Transverse colon (tissue), 3 donors: ENCODE data around the gene SLC22A23.

Experiments
- CTCF ChIP-seq, 5 experiments: fragments of 200-600 bp in 3 of 5; fragments of 450-650 bp in 2 of 5; sonication (generic) in 3 of 5; IDR thresholded peaks; 1 replicate in 2 of 5; 2 replicates in 3 of 5; pipeline ENCODE4 v1.5.1; 2016 to 2017; ENCODE audit warnings: antibody characterized with exemption in 5 of 5, inconsistent platforms in 3 of 5, mild to moderate bottlenecking in 2 of 5, moderate library complexity in 1 of 5
- EP300 ChIP-seq: sonication (generic); formaldehyde crosslinking; IDR thresholded peaks from one replicate; pipeline ENCODE4 v1.6.1; 2017; ENCODE audit warnings: antibody characterized with exemption, low read depth
- POLR2A ChIP-seq: fragments of 450-650 bp; IDR thresholded peaks from one replicate; pipeline ENCODE4 v1.6.1; 2016; ENCODE audit warnings: antibody characterized with exemption, mild to moderate bottlenecking, moderate library complexity

GRCh38 chr6:3249821-3250220, 207.0 kb downstream of the SLC22A23 start:
- TF ChIP-seq CTCF (IDR thresholded peaks at IDR 0.05), result no peak
- TF ChIP-seq POLR2A, result no peak
- TF ChIP-seq EP300, result no peak
